HCT116 (cell line): ENCODE measurements around the gene PMS1. TPM values are rescaled to one million over a fixed set of nuclear protein-coding genes. Genes with fewer than 3 reads are reported as not detected.

Experiments used
- ATAC-seq: fragments of 200-7000 bp; cut with Tn5 transposase; 2 replicates; pipeline ENCODE4 v1.9.1; 2020; ENCODE audit warnings: mild to moderate bottlenecking, moderate library complexity
- BruUV-seq: library from RNA; stranded (reverse); fragments of 400-500 nt; replicated peaks from 2 replicates; lab custom pipeline; 2021; lab: Mats Ljungman, UMichigan
- CTCF ChIA-PET: fragments of 300-600 bp; sonication (Branson Sonifier 250); formaldehyde crosslinking; loops from one replicate; lab custom pipeline; 2021; ENCODE audit warnings: antibody characterized with exemption; lab: Charles Lee
- POLR2A ChIA-PET: fragments of 300-600, 350-600 bp; sonication (Branson Sonifier 250); formaldehyde crosslinking; loops from one replicate; lab custom pipeline; 2021; ENCODE audit warnings: antibody characterized with exemption; lab: Charles Lee
- RAD21 ChIA-PET, 2 experiments: fragments of 300-600 bp; sonication (Branson Sonifier 250); formaldehyde crosslinking; loops; one replicate each; lab custom pipeline; 2023; ENCODE audit warnings: low total read pairs in 2 of 2; ENCODE audit not compliant: uncharacterized antibody in 2 of 2, unreplicated experiment in 2 of 2, low non-redundant PET in 1 of 2; lab: Charles Lee
- DNase-seq: peaks from one replicate; pipeline ENCODE4 v3.0.0-alpha.2; 2010; ENCODE audit warnings: low read depth, low spot score
- H2AFZ ChIP-seq: fragments of 200-600 bp; shearing (Covaris generic), sonication (generic); 2 replicates; pipeline ENCODE4 v1.6.1; 2017; ENCODE audit warnings: low read depth, mixed run types, mixed read lengths, antibody characterized with exemption, low read length; ENCODE audit not compliant: poor library complexity, severe bottlenecking
- H3K27ac ChIP-seq: 2 replicates; pipeline ENCODE4 v1.5.1; 2012; ENCODE audit warnings: low read depth, low read length
- H3K27me3 ChIP-seq: fragments of 200-600 bp; sonication (generic); 2 replicates; pipeline ENCODE4 v1.6.1; 2016; ENCODE audit warnings: mixed run types, low read length, mixed read lengths; ENCODE audit not compliant: insufficient read depth
- H3K36me3 ChIP-seq, 2 experiments: fragments of 200-500 bp in 1 of 2; fragments of 200-600 bp in 1 of 2; sonication (Bioruptor generic) in 1 of 2; sonication (generic) in 1 of 2; 2 replicates each; pipeline versions ENCODE4 v1.5.1 to v1.6.1; 2014 to 2016; ENCODE audit warnings: low read length in 2 of 2, inconsistent platforms in 1 of 2, mixed read lengths in 1 of 2, mixed run types in 1 of 2; ENCODE audit not compliant: insufficient read depth in 2 of 2, control insufficient read depth in 1 of 2
- H3K4me1 ChIP-seq, 2 experiments: fragments of 200-600 bp in 1 of 2; sonication (generic) in 1 of 2; 2 replicates each; pipeline versions ENCODE4 v1.5.1 to v1.6.1; 2012 to 2017; ENCODE audit warnings: low read length in 2 of 2, inconsistent platforms in 1 of 2, mild to moderate bottlenecking in 1 of 2, mixed read lengths in 1 of 2, mixed run types in 1 of 2, moderate library complexity in 1 of 2; ENCODE audit not compliant: insufficient read depth in 2 of 2, control insufficient read depth in 1 of 2
- H3K4me2 ChIP-seq: fragments of 200-600 bp; sonication (generic); 2 replicates; pipeline ENCODE4 v1.6.1; 2017; ENCODE audit warnings: mixed run types, low read length, mixed read lengths
- H3K4me3 ChIP-seq, 2 experiments: fragments of 200-600 bp in 1 of 2; sonication (generic) in 1 of 2; replicated peaks in 1 of 2; 2 replicates each; pipeline ENCODE4 v1.5.1; 2011 to 2016; ENCODE audit warnings: low read length in 2 of 2, control low read depth in 1 of 2, low read depth in 1 of 2, mild to moderate bottlenecking in 1 of 2, mixed read lengths in 1 of 2, mixed run types in 1 of 2
- H3K79me2 ChIP-seq: fragments of 200-600 bp; sonication (generic); 2 replicates; pipeline ENCODE4 v1.6.1; 2017; ENCODE audit warnings: mild to moderate bottlenecking, mixed run types, low read length, moderate library complexity, mixed read lengths; ENCODE audit not compliant: insufficient read depth
- H3K9ac ChIP-seq: fragments of 200-600 bp; sonication (generic); 2 replicates; pipeline ENCODE4 v1.6.1; 2016; ENCODE audit warnings: low read length, mixed read lengths
- H3K9me2 ChIP-seq: fragments of 200-600 bp; sonication (generic), shearing (Covaris generic); 2 replicates; pipeline ENCODE4 v1.6.1; 2017; ENCODE audit warnings: mixed run types, mild to moderate bottlenecking, moderate library complexity; ENCODE audit not compliant: insufficient read depth
- H3K9me3 ChIP-seq, 2 experiments: fragments of 200-500 bp in 1 of 2; fragments of 200-600 bp in 1 of 2; sonication (Bioruptor generic) in 1 of 2; sonication (generic) in 1 of 2; 2 replicates each; pipeline ENCODE4 v1.6.1; 2014 to 2017; ENCODE audit warnings: low read length in 2 of 2, mixed read lengths in 2 of 2, inconsistent platforms in 1 of 2, low read depth in 1 of 2, mild to moderate bottlenecking in 1 of 2, mixed run types in 1 of 2, moderate library complexity in 1 of 2; ENCODE audit not compliant: control insufficient read depth in 1 of 2, insufficient read depth in 1 of 2
- H4K20me1 ChIP-seq: fragments of 200-600 bp; sonication (generic), shearing (Covaris generic); 2 replicates; pipeline ENCODE4 v1.6.1; 2017; ENCODE audit warnings: mixed run types, mild to moderate bottlenecking, moderate library complexity; ENCODE audit not compliant: insufficient read depth
- CEBPB ChIP-seq: IDR thresholded peaks from 2 replicates; pipeline ENCODE4 v1.6.1; 2012; ENCODE audit warnings: low read depth
- ELF1 ChIP-seq: IDR thresholded peaks from 2 replicates; pipeline ENCODE4 v1.6.1; 2012; ENCODE audit warnings: low read depth, borderline replicate concordance
- EZH2 ChIP-seq: fragments of 200-600 bp; sonication (generic); IDR thresholded peaks from 2 replicates; pipeline ENCODE4 v1.6.1; 2017; ENCODE audit warnings: antibody characterized with exemption, mixed run types
- EZH2phosphoT487 ChIP-seq: fragments of 200-600 bp; IDR thresholded peaks from 2 replicates; pipeline ENCODE4 v1.6.1; 2018; ENCODE audit warnings: antibody characterized with exemption, borderline replicate concordance
- JUND ChIP-seq: IDR thresholded peaks from 2 replicates; pipeline ENCODE4 v1.6.1; 2012
- POLR2A ChIP-seq: IDR thresholded peaks from 2 replicates; pipeline ENCODE4 v1.7.0; 2011; ENCODE audit warnings: borderline replicate concordance; ENCODE audit not compliant: insufficient read depth, insufficient read length; ENCODE audit errors: extremely low read depth
- POLR2AphosphoS5 ChIP-seq: IDR thresholded peaks from 2 replicates; pipeline ENCODE4 v1.6.1; 2011; ENCODE audit warnings: mild to moderate bottlenecking, low read depth, low read length, moderate library complexity
- SIN3A ChIP-seq: IDR thresholded peaks from 2 replicates; pipeline ENCODE4 v1.6.1; 2012; ENCODE audit warnings: low read depth
- SP1 ChIP-seq: IDR thresholded peaks from 2 replicates; pipeline ENCODE4 v1.6.1; 2012; ENCODE audit warnings: low read depth
- SRF ChIP-seq: IDR thresholded peaks from 2 replicates; pipeline ENCODE4 v1.6.1; 2012; ENCODE audit warnings: low read depth
- TCF7L2 ChIP-seq: IDR thresholded peaks from 2 replicates; pipeline ENCODE4 v1.7.0; 2011; ENCODE audit warnings: borderline replicate concordance, inconsistent platforms; ENCODE audit not compliant: insufficient read depth, insufficient read length; ENCODE audit errors: extremely low read depth
- YY1 ChIP-seq: IDR thresholded peaks from 2 replicates; pipeline ENCODE4 v1.6.1; 2011; ENCODE audit warnings: low read length, low read depth, moderate library complexity, mild to moderate bottlenecking; ENCODE audit not compliant: insufficient replicate concordance; ENCODE audit errors: extremely low read depth
- ZFX ChIP-seq: fragments of 450-650 bp; IDR thresholded peaks from 2 replicates; pipeline ENCODE4 v1.6.1; 2017
- ZNF274 ChIP-seq: fragments of 200-500 bp; sonication (Bioruptor generic); IDR thresholded peaks from 2 replicates; pipeline ENCODE4 v1.6.1; 2014; ENCODE audit warnings: mild to moderate bottlenecking, low read depth, low read length, inconsistent platforms
- intact Hi-C: fragments of 100-400 bp; cut with micrococcal nuclease; formaldehyde crosslinking; loops from 2 replicates; pipeline ENCODE4 v1.10.0; 2022
- total RNA-seq: library from RNA; stranded (reverse); gene quantifications from one replicate; pipeline ENCODE4 v1.2.1, GENCODE V29; 2021; ENCODE audit not compliant: unreplicated experiment
- TF ChIP-seq, protein P1 (sequence below), 3 experiments: fragments of 200-600 bp in 1 of 3; sonication (generic) in 1 of 3; IDR thresholded peaks in 2 of 3; conservative IDR thresholded peaks in 1 of 3; 2 replicates each; pipeline ENCODE4 v1.5.1; 2012 to 2017; ENCODE audit warnings: low read depth in 2 of 3, low read length in 2 of 3, antibody characterized with exemption in 1 of 3, borderline replicate concordance in 1 of 3, control low read depth in 1 of 3, mild to moderate bottlenecking in 1 of 3, mixed read lengths in 1 of 3, mixed run types in 1 of 3, moderate library complexity in 1 of 3; ENCODE audit not compliant: insufficient read depth in 1 of 3
- TF ChIP-seq, protein P2 (sequence below): IDR thresholded peaks from 2 replicates; pipeline ENCODE4 v1.6.1; 2011; ENCODE audit warnings: mild to moderate bottlenecking, low read length, moderate library complexity; ENCODE audit not compliant: insufficient replicate concordance; ENCODE audit errors: extremely low read depth

The PMS1 gene
- total RNA-seq, 1 experiment from 2014 or later: 53.2 TPM

GRCh38 chr2:189830510-189830909 lies 46.3 kb downstream of the PMS1 start:
- ATAC-seq (no peak), DNase-seq (no peak)
- no peak overlapping the region for H3K4me3 ChIP-seq
- no peak overlapping the region for H3K4me2 ChIP-seq
- H3K9ac ChIP-seq: no peak overlapping the region
- no peaks in the 10 kb centered on the region for H3K4me1 ChIP-seq
- BruUV-seq: no TSS peak
- no peaks in the 10 kb centered on the region for H3K9me3 ChIP-seq
- ChIA-PET POLR2A (no interaction called here), CTCF (interaction anchor here (3.6 kb wide), 1 partner anchor 32 kb away, joined by 10 read pairs; no protein-coding TSS in a partner anchor), RAD21 (no interaction called here)
- H3K27ac ChIP-seq: no peak overlapping the region
- H4K20me1 ChIP-seq: no peaks in the 10 kb centered on the region
- no peak for TF ChIP-seq POLR2A
- no peak for TF ChIP-seq JUND
- peaks cover 8% of the 10 kb centered on the region; the same call in 1 of the 2 replicates for H3K79me2 ChIP-seq
- no peaks in the 10 kb centered on the region for H3K9me2 ChIP-seq
- no peaks in the 10 kb centered on the region for H3K27me3 ChIP-seq
- H3K36me3 ChIP-seq: no peaks in the 10 kb centered on the region
- intact Hi-C loops: no loop called here
- H2AFZ ChIP-seq: no peak overlapping the region

GRCh38 chr2:189834059-189834458 lies 49.8 kb downstream of the PMS1 start:
- 0 out of 2 replicates have a peak, but pooled peaks cover 3% of the 10 kb centered on the region for H3K79me2 ChIP-seq
- ChIA-PET POLR2A (no interaction called here), CTCF (no interaction called here), RAD21 (no interaction called here)
- TF ChIP-seq SRF (no peak), SIN3A (no peak), SP1 (no peak), TCF7L2 (no peak), EZH2phosphoT487 (no peak), ZFX (no peak), ZNF274 (no peak), EZH2 (no peak), POLR2AphosphoS5 (no peak), YY1 (no peak), CEBPB (no peak), ELF1 (no peak)
- TF ChIP-seq, protein P1, sequence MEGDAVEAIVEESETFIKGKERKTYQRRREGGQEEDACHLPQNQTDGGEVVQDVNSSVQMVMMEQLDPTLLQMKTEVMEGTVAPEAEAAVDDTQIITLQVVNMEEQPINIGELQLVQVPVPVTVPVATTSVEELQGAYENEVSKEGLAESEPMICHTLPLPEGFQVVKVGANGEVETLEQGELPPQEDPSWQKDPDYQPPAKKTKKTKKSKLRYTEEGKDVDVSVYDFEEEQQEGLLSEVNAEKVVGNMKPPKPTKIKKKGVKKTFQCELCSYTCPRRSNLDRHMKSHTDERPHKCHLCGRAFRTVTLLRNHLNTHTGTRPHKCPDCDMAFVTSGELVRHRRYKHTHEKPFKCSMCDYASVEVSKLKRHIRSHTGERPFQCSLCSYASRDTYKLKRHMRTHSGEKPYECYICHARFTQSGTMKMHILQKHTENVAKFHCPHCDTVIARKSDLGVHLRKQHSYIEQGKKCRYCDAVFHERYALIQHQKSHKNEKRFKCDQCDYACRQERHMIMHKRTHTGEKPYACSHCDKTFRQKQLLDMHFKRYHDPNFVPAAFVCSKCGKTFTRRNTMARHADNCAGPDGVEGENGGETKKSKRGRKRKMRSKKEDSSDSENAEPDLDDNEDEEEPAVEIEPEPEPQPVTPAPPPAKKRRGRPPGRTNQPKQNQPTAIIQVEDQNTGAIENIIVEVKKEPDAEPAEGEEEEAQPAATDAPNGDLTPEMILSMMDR (IDR thresholded peaks at IDR 0.05 in 2 of 3, conservative IDR thresholded peaks at IDR 0.05 in 1 of 3; ENCODE audit: borderline replicate concordance in 1 of 3, insufficient read depth in 1 of 3, low read depth in 2 of 3, low read length in 2 of 3): no peak
- TF ChIP-seq, protein P2, sequence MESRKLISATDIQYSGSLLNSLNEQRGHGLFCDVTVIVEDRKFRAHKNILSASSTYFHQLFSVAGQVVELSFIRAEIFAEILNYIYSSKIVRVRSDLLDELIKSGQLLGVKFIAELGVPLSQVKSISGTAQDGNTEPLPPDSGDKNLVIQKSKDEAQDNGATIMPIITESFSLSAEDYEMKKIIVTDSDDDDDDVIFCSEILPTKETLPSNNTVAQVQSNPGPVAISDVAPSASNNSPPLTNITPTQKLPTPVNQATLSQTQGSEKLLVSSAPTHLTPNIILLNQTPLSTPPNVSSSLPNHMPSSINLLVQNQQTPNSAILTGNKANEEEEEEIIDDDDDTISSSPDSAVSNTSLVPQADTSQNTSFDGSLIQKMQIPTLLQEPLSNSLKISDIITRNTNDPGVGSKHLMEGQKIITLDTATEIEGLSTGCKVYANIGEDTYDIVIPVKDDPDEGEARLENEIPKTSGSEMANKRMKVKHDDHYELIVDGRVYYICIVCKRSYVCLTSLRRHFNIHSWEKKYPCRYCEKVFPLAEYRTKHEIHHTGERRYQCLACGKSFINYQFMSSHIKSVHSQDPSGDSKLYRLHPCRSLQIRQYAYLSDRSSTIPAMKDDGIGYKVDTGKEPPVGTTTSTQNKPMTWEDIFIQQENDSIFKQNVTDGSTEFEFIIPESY: no peak
- no peak overlapping the region for H3K4me2 ChIP-seq
- H3K4me1 ChIP-seq: peaks cover 0 to 7% of the 10 kb centered on the region in 2 experiments; a peak in 2 of 4 replicates
- DNase-seq (no peak), ATAC-seq (no peak)
- no peak overlapping the region for H3K27ac ChIP-seq
- no peaks in the 10 kb centered on the region for H4K20me1 ChIP-seq
- no peaks in the 10 kb centered on the region for H3K36me3 ChIP-seq
- H3K27me3 ChIP-seq: no peaks in the 10 kb centered on the region
- BruUV-seq: no TSS peak
- no peak overlapping the region for H3K9ac ChIP-seq
- H2AFZ ChIP-seq: no peak overlapping the region
- no peaks in the 10 kb centered on the region for H3K9me3 ChIP-seq
- intact Hi-C loops: no loop called here
- no peaks in the 10 kb centered on the region for H3K9me2 ChIP-seq
- H3K4me3 ChIP-seq: no peak overlapping the region
